Transverse colon (tissue), 4 donors: ENCODE data around the gene COPZ1. TPM values are rescaled to one million over a fixed set of nuclear protein-coding genes. Genes with fewer than 3 reads are reported as not detected.
A peak's percentile ranks its signal among the peaks of the same experiment; 100 is the strongest.

Experiments
- DNase-seq: peaks from one replicate; pipeline ENCODE4 v3.0.0-alpha.2; 2019
- H3K27ac ChIP-seq, 4 donors: fragments of 200-600 bp; sonication (generic); 2 replicates each; pipeline ENCODE4 v1.5.1; 2016 to 2018; ENCODE audit warnings: inconsistent platforms in 4 of 4
- H3K27me3 ChIP-seq: fragments of 200-600 bp; sonication (generic); 2 replicates; pipeline ENCODE4 v1.5.1; 2017; ENCODE audit warnings: inconsistent platforms
- H3K36me3 ChIP-seq, 4 donors: fragments of 200-600 bp; sonication (generic); 2 replicates each; pipeline ENCODE4 v1.5.1; 2017 to 2019; ENCODE audit warnings: inconsistent platforms in 4 of 4
- H3K4me1 ChIP-seq, 4 donors: fragments of 200-600 bp; sonication (generic); 2 replicates each; pipeline ENCODE4 v1.5.1; 2017 to 2020; ENCODE audit warnings: inconsistent platforms in 4 of 4
- H3K4me3 ChIP-seq, 4 donors: fragments of 200-600 bp; sonication (generic); 1 replicate in 1 of 4; 2 replicates in 3 of 4; pipeline versions ENCODE4 v1.5.1 to v1.6.1; 2017 to 2019; ENCODE audit warnings: inconsistent platforms in 4 of 4
- H3K9me3 ChIP-seq, 2 donors: fragments of 200-600 bp; sonication (generic); 2 replicates each; pipeline ENCODE4 v1.5.1; 2017 to 2019; ENCODE audit warnings: inconsistent platforms in 2 of 2
- EP300 ChIP-seq: sonication (generic); formaldehyde crosslinking; IDR thresholded peaks from one replicate; pipeline ENCODE4 v1.6.1; 2017; ENCODE audit warnings: antibody characterized with exemption, low read depth
- POLR2A ChIP-seq: fragments of 450-650 bp; IDR thresholded peaks from one replicate; pipeline ENCODE4 v1.6.1; 2016; ENCODE audit warnings: antibody characterized with exemption, mild to moderate bottlenecking, moderate library complexity
- POLR2AphosphoS5 ChIP-seq, 3 donors: sonication (generic); formaldehyde crosslinking; IDR thresholded peaks; one replicate each; pipeline ENCODE4 v1.6.1; 2016; ENCODE audit warnings: antibody characterized with exemption in 3 of 3
- WGBS, 2 donors: methylation state at CpG; one replicate each; pipeline ENCODE4 v1.1.5; 2018; ENCODE audit warnings: low coverage in 1 of 2; 5-methylcytosine and 5-hydroxymethylcytosine counted together
- in situ Hi-C, 4 donors: fragments of 200-750 bp; cut with MboI; loops; one replicate each; pipeline versions ENCODE4 v1.15.0 to v1.15.1; 2017; ENCODE audit warnings: low sequenced_read_pairs in 3 of 4, low pct_ligation_motif_present in 1 of 4, low pct_unique_long_range_greater_than_20kb in 1 of 4
- intact Hi-C: fragments of 100-400 bp; cut with DNase I; formaldehyde crosslinking; loops from one replicate; pipeline ENCODE4 v1.15.1; 2023; ENCODE audit warnings: low total_unique reads
- total RNA-seq, 4 donors: library from RNA; depleted of rRNA; stranded (reverse); fragments of >200 nt; gene quantifications; one replicate each; pipeline ENCODE4 v1.1.0, GENCODE V29; 2016
- TF ChIP-seq, protein P1 (sequence below), 5 experiments: fragments of 200-600 bp in 3 of 5; fragments of 450-650 bp in 2 of 5; sonication (generic) in 3 of 5; IDR thresholded peaks; 1 replicate in 2 of 5; 2 replicates in 3 of 5; pipeline ENCODE4 v1.5.1; 2016 to 2017; ENCODE audit warnings: antibody characterized with exemption in 5 of 5, inconsistent platforms in 3 of 5, mild to moderate bottlenecking in 2 of 5, moderate library complexity in 1 of 5

The COPZ1 gene
- total RNA-seq, 4 donors from 2014 or later: 25.8 to 79.6 (median 63.6) TPM

- 59% methylated on average over 3 of the region's 3 CpGs; no CpG with 5 or more reads in 1 of the 2 donors for WGBS, 2 donors
- Histone ChIP-seq H3K27ac (peak overlapping the region; percentile 36 to 88 (median 58)), H3K9me3 (no peaks in the 10 kb centered on the region), H3K4me1 (peaks cover 10 to 67% (median 35%) of the 10 kb centered on the region in 4 donors), H3K4me3 (no peak overlapping the region), H3K27me3 (no peaks in the 10 kb centered on the region), H3K36me3 (no peaks in the 10 kb centered on the region)
- DNase-seq: no peak
- in situ Hi-C loops (no loop called here), intact Hi-C loops (no loop called here)
- TF ChIP-seq POLR2A: no peak
- TF ChIP-seq, protein P1, sequence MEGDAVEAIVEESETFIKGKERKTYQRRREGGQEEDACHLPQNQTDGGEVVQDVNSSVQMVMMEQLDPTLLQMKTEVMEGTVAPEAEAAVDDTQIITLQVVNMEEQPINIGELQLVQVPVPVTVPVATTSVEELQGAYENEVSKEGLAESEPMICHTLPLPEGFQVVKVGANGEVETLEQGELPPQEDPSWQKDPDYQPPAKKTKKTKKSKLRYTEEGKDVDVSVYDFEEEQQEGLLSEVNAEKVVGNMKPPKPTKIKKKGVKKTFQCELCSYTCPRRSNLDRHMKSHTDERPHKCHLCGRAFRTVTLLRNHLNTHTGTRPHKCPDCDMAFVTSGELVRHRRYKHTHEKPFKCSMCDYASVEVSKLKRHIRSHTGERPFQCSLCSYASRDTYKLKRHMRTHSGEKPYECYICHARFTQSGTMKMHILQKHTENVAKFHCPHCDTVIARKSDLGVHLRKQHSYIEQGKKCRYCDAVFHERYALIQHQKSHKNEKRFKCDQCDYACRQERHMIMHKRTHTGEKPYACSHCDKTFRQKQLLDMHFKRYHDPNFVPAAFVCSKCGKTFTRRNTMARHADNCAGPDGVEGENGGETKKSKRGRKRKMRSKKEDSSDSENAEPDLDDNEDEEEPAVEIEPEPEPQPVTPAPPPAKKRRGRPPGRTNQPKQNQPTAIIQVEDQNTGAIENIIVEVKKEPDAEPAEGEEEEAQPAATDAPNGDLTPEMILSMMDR (IDR thresholded peaks at IDR 0.05): no peak
- peak in 1 of 3 donors; percentile 56 for TF ChIP-seq POLR2AphosphoS5 (IDR thresholded peaks at IDR 0.05)
- TF ChIP-seq EP300: peak; percentile 20
These were observed 31.3 kb downstream of the COPZ1 start for GRCh38 chr12:54356228-54356627.

DNA sequence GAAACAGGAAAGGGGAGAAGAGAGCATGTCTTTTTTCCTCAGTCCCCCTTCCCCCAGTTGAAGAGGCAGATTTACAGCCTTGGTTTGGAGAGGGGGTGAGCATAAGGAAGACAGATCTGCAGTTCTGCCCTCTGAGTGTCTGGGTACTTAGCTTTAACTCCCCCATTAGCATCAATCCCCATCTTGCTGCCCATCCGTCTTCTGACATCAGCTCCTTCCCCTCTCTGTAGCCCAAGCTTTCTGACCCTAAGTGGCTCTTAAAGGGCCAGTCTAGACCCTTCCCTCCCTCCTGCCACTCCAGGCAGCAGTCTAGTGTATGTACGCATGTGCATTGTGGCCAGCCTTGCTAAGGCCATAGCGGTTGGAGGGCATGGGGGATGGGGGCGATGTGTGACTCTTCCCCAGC lies 32.0 kb downstream of the COPZ1 start:
- TF ChIP-seq, protein P1 (IDR thresholded peaks at IDR 0.05): no peak
- Histone ChIP-seq H3K36me3 (no peaks in the 10 kb centered on the region), H3K4me3 (no peak overlapping the region), H3K27ac (peak overlapping the region; percentile 36 to 88 (median 62)), H3K4me1 (peaks cover 10 to 60% (median 35%) of the 10 kb centered on the region in 4 donors), H3K9me3 (no peaks in the 10 kb centered on the region), H3K27me3 (no peaks in the 10 kb centered on the region)
- intact Hi-C loops (no loop called here), in situ Hi-C loops (no loop called here)
- WGBS, 2 donors: 88 to 97% methylated on average over 4 of the region's 4 CpGs
- no peak for DNase-seq

GRCh38 chr12:54357506-54358190 lies 32.7 kb downstream of the COPZ1 start:
- no peak for DNase-seq
- in situ Hi-C loops: no loop called here
- WGBS, 2 donors: 67 to 82% methylated on average over 1 to 2 of the region's 2 CpGs
- TF ChIP-seq POLR2A (no peak), POLR2AphosphoS5 (IDR thresholded peaks at IDR 0.05) (no peak), EP300 (no peak)
- TF ChIP-seq, protein P1 (IDR thresholded peaks at IDR 0.05): no peak
- H3K27ac ChIP-seq: peak overlapping the region; percentile 75 to 88 (median 82)
- H3K9me3 ChIP-seq: no peaks in the 10 kb centered on the region
- peaks cover 5 to 53% (median 30%) of the 10 kb centered on the region in 4 donors for H3K4me1 ChIP-seq
- no peak overlapping the region for H3K4me3 ChIP-seq
- H3K36me3 ChIP-seq: no peaks in the 10 kb centered on the region
- intact Hi-C loops: loop anchor here (2.0 kb wide), 1 partner anchor 27 kb away; no protein-coding TSS in a partner anchor
- H3K27me3 ChIP-seq: no peaks in the 10 kb centered on the region

- Histone ChIP-seq H3K9me3 (no peaks in the 10 kb centered on the region), H3K4me1 (peaks cover 0 to 45% (median 25%) of the 10 kb centered on the region in 4 donors), H3K27ac (peak overlapping the region; percentile 75 to 88 (median 82)), H3K4me3 (peak overlapping the region; percentile 45 to 81 (median 53)), H3K27me3 (no peaks in the 10 kb centered on the region), H3K36me3 (no peaks in the 10 kb centered on the region)
- intact Hi-C loops: loop anchor here (2.0 kb wide), 1 partner anchor 28 kb away; no protein-coding TSS in a partner anchor
- TF ChIP-seq EP300 (no peak), POLR2A (no peak), POLR2AphosphoS5 (IDR thresholded peaks at IDR 0.05) (no peak)
- TF ChIP-seq, protein P1 (IDR thresholded peaks at IDR 0.05): no peak
- DNase-seq: peak; percentile 32
- in situ Hi-C loops: no loop called here
- WGBS, 2 donors: 9% methylated on average over 14 to 15 of the region's 15 CpGs
These were observed 33.4 kb downstream of the COPZ1 start for GRCh38 chr12:54358191-54358944.
